ENCODE data around the gene CNTN2. TPM values are rescaled to one million over a fixed set of nuclear protein-coding genes. Genes with fewer than 3 reads are reported as not detected.

The CNTN2 gene
- total and polyA plus RNA-seq, 7 donors: 0.01 to 0.06 (median 0.05) TPM; not detected in 4

- no peaks in the 10 kb centered on the region for H3K27me3 ChIP-seq (ENCODE audit: insufficient read depth in 3 of 3, low read length in 2 of 3)
- TF ChIP-seq CTCF (IDR thresholded peaks at IDR 0.05): no peak
- no peak overlapping the region for H3K27ac ChIP-seq
- H3K4me3 ChIP-seq: no peak overlapping the region
- intact Hi-C loops (cut with DNase I): loop anchor here in 1 of 2 donors (10.0 kb wide), 1 partner anchor 267 kb away; no protein-coding TSS in a partner anchor
- ATAC-seq (no peak), DNase-seq (no peak)
- WGBS, 3 donors: 44 to 67% (median 62%) methylated on average over 12 of the region's 12 CpGs
- H3K36me3 ChIP-seq (ENCODE audit: insufficient read depth in 1 of 2, low read depth in 1 of 2): no peaks in the 10 kb centered on the region
- H3K9me3 ChIP-seq: no peaks in the 10 kb centered on the region
- peaks cover 2% of the 10 kb centered on the region for H3K4me1 ChIP-seq
Observed at GRCh38 chr1:205071801-205072200, 28.8 kb downstream of the CNTN2 start.

- TF ChIP-seq CTCF (IDR thresholded peaks at IDR 0.05): no peak
- Histone ChIP-seq H3K27ac (no peak overlapping the region), H3K4me3 (no peak overlapping the region), H3K27me3 (ENCODE audit: insufficient read depth in 3 of 3, low read length in 2 of 3) (no peaks in the 10 kb centered on the region), H3K36me3 (ENCODE audit: insufficient read depth in 1 of 2, low read depth in 1 of 2) (no peaks in the 10 kb centered on the region), H3K9me3 (no peaks in the 10 kb centered on the region), H3K4me1 (peaks cover 7% of the 10 kb centered on the region)
- ATAC-seq (no peak), DNase-seq (no peak)
- intact Hi-C loops (cut with DNase I): loop anchor here in 1 of 2 donors (10.0 kb wide), 1 partner anchor 267 kb away; no protein-coding TSS in a partner anchor
- WGBS, 3 donors: 71 to 89% (median 86%) methylated on average over 9 of the region's 9 CpGs
Observed at GRCh38 chr1:205072286-205072685, 29.3 kb downstream of the CNTN2 start.

GRCh38 chr1:205072881-205073280 lies 29.9 kb downstream of the CNTN2 start:
- intact Hi-C loops (cut with DNase I): loop anchor here in 1 of 2 donors (10.0 kb wide), 1 partner anchor 268 kb away; no protein-coding TSS in a partner anchor
- Histone ChIP-seq H3K36me3 (ENCODE audit: insufficient read depth in 1 of 2, low read depth in 1 of 2) (no peaks in the 10 kb centered on the region), H3K4me3 (no peak overlapping the region), H3K27ac (no peak overlapping the region), H3K27me3 (ENCODE audit: insufficient read depth in 3 of 3, low read length in 2 of 3) (no peaks in the 10 kb centered on the region), H3K4me1 (peaks cover 9% of the 10 kb centered on the region), H3K9me3 (no peaks in the 10 kb centered on the region)
- ATAC-seq (no peak), DNase-seq (no peak)
- 88 to 92% (median 88%) methylated on average over 8 of the region's 8 CpGs for WGBS, 3 donors
- TF ChIP-seq CTCF (IDR thresholded peaks at IDR 0.05): no peak

- intact Hi-C loops (cut with DNase I): loop anchor here in 1 of 2 donors (10.0 kb wide), 1 partner anchor 269 kb away; no protein-coding TSS in a partner anchor
- Histone ChIP-seq H3K27me3 (ENCODE audit: insufficient read depth in 3 of 3, low read length in 2 of 3) (no peaks in the 10 kb centered on the region), H3K9me3 (no peaks in the 10 kb centered on the region), H3K27ac (no peak overlapping the region), H3K36me3 (ENCODE audit: insufficient read depth in 1 of 2, low read depth in 1 of 2) (no peaks in the 10 kb centered on the region), H3K4me1 (peaks cover 13% of the 10 kb centered on the region), H3K4me3 (no peak overlapping the region)
- TF ChIP-seq CTCF (IDR thresholded peaks at IDR 0.05): no peak
- no peak for DNase-seq
- WGBS, 3 donors: 63 to 80% (median 73%) methylated on average over 10 to 12 of the region's 12 CpGs
- peak in 1 of 4 donors; percentile 37 for ATAC-seq
Observed at GRCh38 chr1:205073511-205073910, 30.5 kb downstream of the CNTN2 start.

- H3K27me3 ChIP-seq (ENCODE audit: insufficient read depth in 3 of 3, low read length in 2 of 3): no peaks in the 10 kb centered on the region
- TF ChIP-seq CTCF (IDR thresholded peaks at IDR 0.05): no peak
- 89 to 93% (median 89%) methylated on average over 11 of the region's 11 CpGs for WGBS, 3 donors
- DNase-seq (no peak), ATAC-seq (no peak)
- intact Hi-C loops (cut with DNase I): loop anchor here in 1 of 2 donors (10.0 kb wide), 1 partner anchor 269 kb away; no protein-coding TSS in a partner anchor
- H3K4me3 ChIP-seq: no peak overlapping the region
- no peak overlapping the region for H3K27ac ChIP-seq
- H3K36me3 ChIP-seq (ENCODE audit: insufficient read depth in 1 of 2, low read depth in 1 of 2): no peaks in the 10 kb centered on the region
- H3K4me1 ChIP-seq: peaks cover 13% of the 10 kb centered on the region
- no peaks in the 10 kb centered on the region for H3K9me3 ChIP-seq
Observed at GRCh38 chr1:205074084-205074483, 31.1 kb downstream of the CNTN2 start.

All from psoas muscle (tissue), 8 donors.